Cardiac fibroblast (primary cell): Measurements from ENCODE around the gene RNF44.
A peak's percentile ranks its signal among the peaks of the same experiment; 100 is the strongest.

Experiments
- DNase-seq, 2 donors: peaks; one replicate each; pipeline versions ENCODE4 v3.0.0 to v3.0.0-alpha.2; 2010; ENCODE audit warnings: low read depth in 2 of 2
- H3K4me3 ChIP-seq, 2 donors: replicated peaks in 1 of 2; 1 replicate in 1 of 2; 2 replicates in 1 of 2; pipeline ENCODE4 v1.5.1; 2011; ENCODE audit warnings: low read depth in 2 of 2, low read length in 2 of 2, mild to moderate bottlenecking in 2 of 2, moderate library complexity in 1 of 2
- TF ChIP-seq, protein P1 (sequence below): IDR thresholded peaks from one replicate; pipeline ENCODE4 v1.5.1; 2011; ENCODE audit warnings: low read depth, mild to moderate bottlenecking, low read length, inconsistent platforms

RNF44 gene

GRCh38 chr5:176535664-176536131, 1.5 kb downstream of the RNF44 start:
- DNase-seq: no peak
- peak overlapping the region; percentile 84 to 95 for H3K4me3 ChIP-seq
- TF ChIP-seq, protein P1, sequence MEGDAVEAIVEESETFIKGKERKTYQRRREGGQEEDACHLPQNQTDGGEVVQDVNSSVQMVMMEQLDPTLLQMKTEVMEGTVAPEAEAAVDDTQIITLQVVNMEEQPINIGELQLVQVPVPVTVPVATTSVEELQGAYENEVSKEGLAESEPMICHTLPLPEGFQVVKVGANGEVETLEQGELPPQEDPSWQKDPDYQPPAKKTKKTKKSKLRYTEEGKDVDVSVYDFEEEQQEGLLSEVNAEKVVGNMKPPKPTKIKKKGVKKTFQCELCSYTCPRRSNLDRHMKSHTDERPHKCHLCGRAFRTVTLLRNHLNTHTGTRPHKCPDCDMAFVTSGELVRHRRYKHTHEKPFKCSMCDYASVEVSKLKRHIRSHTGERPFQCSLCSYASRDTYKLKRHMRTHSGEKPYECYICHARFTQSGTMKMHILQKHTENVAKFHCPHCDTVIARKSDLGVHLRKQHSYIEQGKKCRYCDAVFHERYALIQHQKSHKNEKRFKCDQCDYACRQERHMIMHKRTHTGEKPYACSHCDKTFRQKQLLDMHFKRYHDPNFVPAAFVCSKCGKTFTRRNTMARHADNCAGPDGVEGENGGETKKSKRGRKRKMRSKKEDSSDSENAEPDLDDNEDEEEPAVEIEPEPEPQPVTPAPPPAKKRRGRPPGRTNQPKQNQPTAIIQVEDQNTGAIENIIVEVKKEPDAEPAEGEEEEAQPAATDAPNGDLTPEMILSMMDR: no peak

GRCh38 chr5:176535101-176535663, 2.0 kb downstream of the RNF44 start:
- TF ChIP-seq, protein P1: no peak
- DNase-seq: no peak
- peak overlapping the region; percentile 84 to 95 for H3K4me3 ChIP-seq

DNA sequence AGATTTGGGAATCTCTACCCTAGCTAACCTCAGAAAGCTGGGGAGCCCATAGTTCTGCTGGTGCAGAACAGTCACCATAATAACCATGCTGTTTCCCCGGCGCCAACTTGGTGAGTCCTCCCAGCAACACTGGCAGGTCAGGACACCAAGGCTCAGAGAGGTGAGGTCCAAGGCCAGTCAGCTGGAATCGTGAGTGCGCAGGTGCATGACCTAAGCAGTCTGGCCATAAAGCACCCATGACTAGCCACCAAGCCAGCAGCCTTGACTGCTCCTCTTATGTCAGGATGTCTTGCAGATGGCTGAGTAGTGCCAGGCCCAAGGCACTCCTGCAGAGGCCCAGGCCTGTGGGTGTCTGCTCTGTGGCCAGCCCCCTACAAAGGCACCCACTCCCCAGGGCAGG, 2.6 kb downstream of the RNF44 start:
- no peak for DNase-seq
- no peak overlapping the region for H3K4me3 ChIP-seq
- TF ChIP-seq, protein P1: no peak

- peak in 1 of 2 donors; percentile 39 for DNase-seq
- no peak overlapping the region for H3K4me3 ChIP-seq
- TF ChIP-seq, protein P1: peak; percentile 12
Observed at GRCh38 chr5:176533894-176534611, 3.1 kb downstream of the RNF44 start.

- no peak overlapping the region for H3K4me3 ChIP-seq
- TF ChIP-seq, protein P1: no peak
- DNase-seq: no peak
Observed at GRCh38 chr5:176533390-176533789, 3.8 kb downstream of the RNF44 start.

GRCh38 chr5:176532795-176533194, 4.4 kb downstream of the RNF44 start:
- no peak for DNase-seq
- no peak overlapping the region for H3K4me3 ChIP-seq
- TF ChIP-seq, protein P1: no peak
